Activated CD4-positive, alpha-beta T cell treated with anti-CD3 and anti-CD28 coated beads for 36 hours (primary cell): ENCODE results near the gene SMIM43. TPM values are rescaled to one million over a fixed set of nuclear protein-coding genes. Genes with fewer than 3 reads are reported as not detected.
A peak's percentile ranks its signal among the peaks of the same experiment; 100 is the strongest.
"Not testable (repeated sequence)": the region's sequence is repeated elsewhere in the genome, so short reads cannot be mapped to it uniquely, and the experiment has no call there.

Source experiments
- ATAC-seq: fragments of 200-7000 bp; cut with Tn5 transposase; one replicate; pipeline ENCODE4 v1.10.0; 2021; ENCODE audit warnings: mild to moderate bottlenecking, moderate library complexity
- CTCF ChIA-PET: fragments of 350-600 bp; sonication (Branson Sonifier 250); formaldehyde crosslinking; loops from one replicate; lab custom pipeline; 2021; ENCODE audit warnings: antibody characterized with exemption; lab: Charles Lee
- POLR2A ChIA-PET: fragments of 350-600 bp; sonication (Branson Sonifier 250); formaldehyde crosslinking; loops from one replicate; lab custom pipeline; 2021; ENCODE audit warnings: antibody characterized with exemption, inconsistent platforms; lab: Charles Lee
- DNase-seq: peaks from one replicate; pipeline ENCODE4 v3.0.0-alpha.2; 2020
- H3K27ac Mint-ChIP-seq: one replicate; pipeline ENCODE4 v1.8.0; 2021; ENCODE audit warnings: mixed read lengths
- H3K27me3 Mint-ChIP-seq: one replicate; pipeline ENCODE4 v1.8.0; 2021; ENCODE audit warnings: mixed read lengths
- H3K36me3 Mint-ChIP-seq: one replicate; pipeline ENCODE4 v1.8.0; 2021; ENCODE audit warnings: low read depth, mixed read lengths
- H3K4me1 Mint-ChIP-seq: one replicate; pipeline ENCODE4 v1.8.0; 2021; ENCODE audit warnings: mixed read lengths
- H3K4me3 Mint-ChIP-seq: one replicate; pipeline ENCODE4 v1.8.0; 2021; ENCODE audit warnings: mild to moderate bottlenecking, moderate library complexity, mixed read lengths
- H3K9me3 Mint-ChIP-seq: one replicate; pipeline ENCODE4 v1.8.0; 2021; ENCODE audit warnings: low read depth, mixed read lengths
- intact Hi-C, 2 experiments: fragments of 100-400 bp; cut with DNase I in 1 of 2; cut with micrococcal nuclease in 1 of 2; formaldehyde crosslinking; loops; one replicate each; pipeline versions ENCODE4 v1.14.2 to v1.15.1; 2022 to 2024; cut with DNase I, micrococcal nuclease
- total RNA-seq, 2 experiments: library from RNA; stranded (reverse); gene quantifications; one replicate each; pipeline ENCODE4 v1.2.3, GENCODE V29; 2021

Gene SMIM43
- total RNA-seq, 2 experiments from 2014 or later, result not detected

DNA sequence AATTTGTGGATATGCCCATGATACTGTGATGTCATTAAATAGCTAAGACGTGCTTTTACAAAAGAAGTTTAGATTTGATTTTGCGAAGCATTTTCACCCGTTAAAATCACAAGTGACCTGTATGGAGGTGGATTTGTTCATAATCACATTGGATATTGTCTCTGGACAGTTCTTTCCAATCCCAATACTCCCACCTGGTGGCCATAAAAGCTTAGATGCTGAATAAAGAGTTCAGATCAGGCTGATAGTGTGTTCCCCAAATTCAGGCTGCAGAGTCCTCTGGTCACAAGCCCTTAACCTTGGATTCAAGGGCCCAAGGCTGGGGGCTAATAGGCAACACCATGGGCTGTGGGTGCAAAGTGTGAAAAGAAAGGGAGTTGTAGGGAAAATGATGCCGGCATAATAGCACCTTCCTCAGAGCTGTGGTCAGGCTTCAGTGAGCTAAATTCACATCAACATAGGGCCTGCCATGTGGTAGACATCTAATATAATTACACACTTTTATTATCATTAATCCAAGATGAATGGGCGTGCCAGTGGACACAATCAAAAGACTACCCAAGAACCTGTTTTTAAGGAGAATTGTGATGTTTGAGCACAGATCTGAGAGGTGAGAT lies 28.1 kb downstream of the SMIM43 start:
- POLR2A ChIA-PET, result no interaction called here
- no peaks in the 10 kb centered on the region for H3K36me3 Mint-ChIP-seq
- peak; percentile 35 for DNase-seq
- CTCF ChIA-PET, result interaction anchor here (0.5 to 1.7 kb wide), 8 partner anchors 23 to 371 kb away, joined by 3 to 12 read pairs (median 4); partner anchors contain the start of gene ANXA5
- H3K27ac Mint-ChIP-seq, result no peak overlapping the region
- no peak for ATAC-seq
- H3K27me3 Mint-ChIP-seq, result peaks cover 6% of the 10 kb centered on the region
- no peaks in the 10 kb centered on the region for H3K9me3 Mint-ChIP-seq
- H3K4me3 Mint-ChIP-seq, result no peak overlapping the region
- no peaks in the 10 kb centered on the region for H3K4me1 Mint-ChIP-seq
- intact Hi-C loops, result loop anchor here in 1 of 2 experiments (1.0 kb wide), 1 partner anchor 275 kb away; no protein-coding TSS in a partner anchor

- CTCF ChIA-PET, result interaction anchor here (0.7 to 1.4 kb wide), 3 partner anchors 9 to 364 kb away, joined by 3 to 6 read pairs (median 3); no protein-coding TSS in a partner anchor
- H3K27me3 Mint-ChIP-seq, result peaks cover 8% of the 10 kb centered on the region
These were observed 30.4 kb downstream of the SMIM43 start for GRCh38 chr4:121734571-121734970.

GRCh38 chr4:121733942-121734341 lies 31.0 kb downstream of the SMIM43 start:
- Mint-ChIP-seq H3K4me3 (no peak overlapping the region), H3K9me3 (no peaks in the 10 kb centered on the region), H3K36me3 (no peaks in the 10 kb centered on the region), H3K27me3 (peaks cover 8% of the 10 kb centered on the region), H3K4me1 (no peaks in the 10 kb centered on the region), H3K27ac (no peak overlapping the region)
- ChIA-PET POLR2A (no interaction called here), CTCF (interaction anchor here (1.2 kb wide), 1 partner anchor 255 kb away, joined by 3 read pairs; no protein-coding TSS in a partner anchor)
- ATAC-seq (no peak), DNase-seq (no peak)
- intact Hi-C loops, result no loop called here

More at GRCh38 chr4:121734571-121734970, 30.4 kb downstream of the SMIM43 start:
- no peaks in the 10 kb centered on the region for H3K9me3 Mint-ChIP-seq
- POLR2A ChIA-PET, result no interaction called here
- intact Hi-C loops, result no loop called here
- DNase-seq, result no peak
- no peaks in the 10 kb centered on the region for H3K36me3 Mint-ChIP-seq
- H3K27ac Mint-ChIP-seq, result no peak overlapping the region
- H3K4me1 Mint-ChIP-seq, result no peaks in the 10 kb centered on the region
- H3K4me3 Mint-ChIP-seq, result no peak overlapping the region
- ATAC-seq, result no peak

GRCh38 chr4:121729753-121730152 lies 35.2 kb downstream of the SMIM43 start:
- H3K9me3 Mint-ChIP-seq, H3K4me1 Mint-ChIP-seq, POLR2A ChIA-PET, H3K27me3 Mint-ChIP-seq, H3K27ac Mint-ChIP-seq, ATAC-seq, H3K4me3 Mint-ChIP-seq, DNase-seq, H3K36me3 Mint-ChIP-seq: not testable (repeated sequence)
- CTCF ChIA-PET, result interaction anchor here (0.6 kb wide), 1 partner anchor 10 kb away, joined by 3 read pairs; no protein-coding TSS in a partner anchor
- intact Hi-C loops, result loop anchor here in 1 of 2 experiments (5.0 kb wide), 3 partner anchors 152 to 537 kb away; no protein-coding TSS in a partner anchor

GRCh38 chr4:121728798-121729226 lies 36.2 kb downstream of the SMIM43 start:
- no peak for ATAC-seq
- Mint-ChIP-seq H3K36me3 (no peaks in the 10 kb centered on the region), H3K4me3 (no peak overlapping the region), H3K4me1 (peaks cover 8% of the 10 kb centered on the region), H3K9me3 (no peaks in the 10 kb centered on the region), H3K27me3 (peaks cover 4% of the 10 kb centered on the region), H3K27ac (no peak overlapping the region)
- no peak for DNase-seq
- ChIA-PET CTCF (interaction anchor here (0.8 to 0.9 kb wide), 3 partner anchors 43 to 267 kb away, joined by 3 read pairs; no protein-coding TSS in a partner anchor), POLR2A (no interaction called here)
- intact Hi-C loops, result loop anchor here in 1 of 2 experiments (5.0 kb wide), 3 partner anchors 152 to 537 kb away; no protein-coding TSS in a partner anchor

GRCh38 chr4:121728066-121728465 lies 36.9 kb downstream of the SMIM43 start:
- Mint-ChIP-seq H3K9me3 (no peaks in the 10 kb centered on the region), H3K36me3 (no peaks in the 10 kb centered on the region), H3K27ac (no peak overlapping the region), H3K4me1 (peaks cover 8% of the 10 kb centered on the region), H3K4me3 (no peak overlapping the region), H3K27me3 (peaks cover 4% of the 10 kb centered on the region)
- CTCF ChIA-PET, result interaction anchor here (0.8 to 0.9 kb wide), 2 partner anchors 59 to 266 kb away, joined by 3 read pairs; no protein-coding TSS in a partner anchor
- ATAC-seq, result no peak
- no peak for DNase-seq
- intact Hi-C loops, result loop anchor here in 1 of 2 experiments (5.0 kb wide), 3 partner anchors 151 to 536 kb away; no protein-coding TSS in a partner anchor
- POLR2A ChIA-PET, result interaction anchor here (0.6 kb wide), 2 partner anchors 34 to 502 kb away, joined by 3 to 4 read pairs; no protein-coding TSS in a partner anchor

GRCh38 chr4:121726642-121727268 lies 38.2 kb downstream of the SMIM43 start:
- ChIA-PET POLR2A (no interaction called here), CTCF (interaction anchor here (1.2 kb wide), 1 partner anchor 11 kb away, joined by 3 read pairs; no protein-coding TSS in a partner anchor)
- DNase-seq (peak; percentile 30), ATAC-seq (peak; percentile 91)
- Mint-ChIP-seq H3K27ac (no peak overlapping the region), H3K27me3 (peaks cover 4% of the 10 kb centered on the region), H3K9me3 (no peaks in the 10 kb centered on the region), H3K4me3 (no peak overlapping the region), H3K4me1 (peaks cover 8% of the 10 kb centered on the region), H3K36me3 (no peaks in the 10 kb centered on the region)
- intact Hi-C loops, result loop anchor here (1.0 to 5.0 kb wide), 8 partner anchors 19 to 534 kb away; partner anchors contain the start of gene ANXA5 (in 2 of the 2)

- H3K27me3 Mint-ChIP-seq, result no peaks in the 10 kb centered on the region
- H3K9me3 Mint-ChIP-seq, result no peaks in the 10 kb centered on the region
- no peak overlapping the region for H3K27ac Mint-ChIP-seq
- H3K36me3 Mint-ChIP-seq, result no peaks in the 10 kb centered on the region
- no peak overlapping the region for H3K4me3 Mint-ChIP-seq
- ATAC-seq, result no peak
- peaks cover 8% of the 10 kb centered on the region for H3K4me1 Mint-ChIP-seq
- POLR2A ChIA-PET, result no interaction called here
- CTCF ChIA-PET, result interaction anchor here (0.5 to 1.1 kb wide), 3 partner anchors 11 to 42 kb away, joined by 3 read pairs; no protein-coding TSS in a partner anchor
- DNase-seq, result no peak
- intact Hi-C loops, result loop anchor here in 1 of 2 experiments (5.0 kb wide), 3 partner anchors 147 to 532 kb away; no protein-coding TSS in a partner anchor
These were observed 40.3 kb downstream of the SMIM43 start for GRCh38 chr4:121724671-121725070.

DNA sequence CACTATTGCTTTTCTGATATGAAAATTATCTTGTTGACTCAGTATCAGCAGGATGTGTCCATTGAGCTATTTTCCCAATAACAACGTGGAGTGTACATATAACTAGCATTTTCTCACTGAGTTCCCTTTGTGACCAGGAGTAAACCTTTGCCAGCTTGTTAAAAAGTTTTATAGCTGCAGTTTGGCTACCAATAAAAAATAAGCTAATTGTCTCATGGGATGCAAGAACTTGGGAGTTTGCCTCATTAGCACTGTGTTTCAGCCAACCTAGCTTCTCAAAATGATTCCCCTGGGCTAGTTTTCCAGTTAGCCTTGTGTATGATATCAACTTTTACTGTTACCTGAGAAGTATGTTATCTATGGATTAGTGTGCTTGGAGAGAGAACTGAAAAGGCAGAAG lies 43.3 kb downstream of the SMIM43 start:
- ATAC-seq (no peak), DNase-seq (no peak)
- intact Hi-C loops, result no loop called here
- H3K9me3 Mint-ChIP-seq, result no peaks in the 10 kb centered on the region
- no peak overlapping the region for H3K4me3 Mint-ChIP-seq
- no peaks in the 10 kb centered on the region for H3K36me3 Mint-ChIP-seq
- H3K27ac Mint-ChIP-seq, result no peak overlapping the region
- H3K27me3 Mint-ChIP-seq, result peaks cover 2% of the 10 kb centered on the region
- ChIA-PET CTCF (interaction anchor here (0.9 to 1.1 kb wide), 2 partner anchors 10 to 14 kb away, joined by 4 to 5 read pairs; no protein-coding TSS in a partner anchor), POLR2A (no interaction called here)
- H3K4me1 Mint-ChIP-seq, result peaks cover 5% of the 10 kb centered on the region

- Mint-ChIP-seq H3K4me3 (no peak overlapping the region), H3K4me1 (no peaks in the 10 kb centered on the region), H3K36me3 (no peaks in the 10 kb centered on the region), H3K27ac (no peak overlapping the region), H3K27me3 (peaks cover 9% of the 10 kb centered on the region), H3K9me3 (no peaks in the 10 kb centered on the region)
- ChIA-PET CTCF (no interaction called here), POLR2A (no interaction called here)
- ATAC-seq (no peak), DNase-seq (no peak)
- intact Hi-C loops, result no loop called here
These were observed 44.9 kb downstream of the SMIM43 start for GRCh38 chr4:121720109-121720508.

GRCh38 chr4:121717680-121718237 lies 47.2 kb downstream of the SMIM43 start:
- DNase-seq, result no peak
- Mint-ChIP-seq H3K36me3 (no peaks in the 10 kb centered on the region), H3K9me3 (no peaks in the 10 kb centered on the region), H3K4me1 (no peaks in the 10 kb centered on the region), H3K27me3 (peaks cover 18% of the 10 kb centered on the region), H3K27ac (no peak overlapping the region), H3K4me3 (no peak overlapping the region)
- intact Hi-C loops, result no loop called here
- ChIA-PET POLR2A (no interaction called here), CTCF (interaction anchor here (0.6 kb wide), 1 partner anchor 112 kb away, joined by 5 read pairs; no protein-coding TSS in a partner anchor)
- ATAC-seq, result no peak
